ENCODE data around the gene PGGT1B. TPM values are rescaled to one million over a fixed set of nuclear protein-coding genes. Genes with fewer than 3 reads are reported as not detected.

PGGT1B gene
- total RNA-seq, result 17.1 TPM

DNA sequence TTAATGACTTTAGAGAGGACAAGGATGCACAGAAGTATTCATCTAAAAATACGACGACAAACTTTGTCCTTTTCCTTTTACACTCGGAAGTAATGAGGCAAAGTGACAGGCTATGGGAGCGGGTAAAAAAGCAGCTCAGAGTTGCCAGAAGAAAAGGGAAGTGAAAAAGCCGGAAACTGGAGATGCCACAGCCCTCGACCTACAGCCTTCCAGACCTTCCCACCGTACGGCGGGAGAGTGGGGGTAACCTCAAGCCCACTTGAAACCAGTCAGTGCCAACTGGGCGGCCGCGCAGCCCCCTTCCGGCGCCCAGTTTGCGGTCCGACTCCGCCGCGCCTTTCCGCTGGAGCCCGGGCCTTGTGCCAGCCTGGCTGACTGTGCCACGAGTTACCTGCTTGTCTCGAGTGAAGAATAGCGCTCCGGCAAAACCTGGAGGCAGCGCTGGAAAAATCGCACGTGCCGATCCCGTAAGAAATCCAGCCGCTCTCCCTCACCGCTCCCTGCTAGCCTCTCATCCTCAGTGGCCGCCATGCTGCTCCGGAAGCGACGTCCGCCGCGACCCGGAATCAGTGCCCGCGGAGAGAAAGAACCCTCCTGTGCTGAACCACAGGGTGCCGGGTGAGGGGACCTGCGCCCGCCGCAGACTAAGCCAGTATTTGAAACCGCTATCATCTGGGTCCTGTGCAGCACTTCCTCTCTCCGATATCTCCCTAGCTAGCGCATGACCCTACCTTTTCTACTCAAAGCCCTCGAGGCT, at the start of gene PGGT1B:
Gene PGGT1B, minus strand, starts transcription at position 557 of the 757 bp plus-strand sequence. Its CDS starts 26 bp downstream, at position 531.

GRCh38 chr5:115296124-115297022, 33.7 kb upstream of the PGGT1B start, which contains the start of gene CCDC112:
CCDC112 (minus strand) TSS chr5:115296654; CDS start chr5:115296543, 111 bp downstream.

DNA sequence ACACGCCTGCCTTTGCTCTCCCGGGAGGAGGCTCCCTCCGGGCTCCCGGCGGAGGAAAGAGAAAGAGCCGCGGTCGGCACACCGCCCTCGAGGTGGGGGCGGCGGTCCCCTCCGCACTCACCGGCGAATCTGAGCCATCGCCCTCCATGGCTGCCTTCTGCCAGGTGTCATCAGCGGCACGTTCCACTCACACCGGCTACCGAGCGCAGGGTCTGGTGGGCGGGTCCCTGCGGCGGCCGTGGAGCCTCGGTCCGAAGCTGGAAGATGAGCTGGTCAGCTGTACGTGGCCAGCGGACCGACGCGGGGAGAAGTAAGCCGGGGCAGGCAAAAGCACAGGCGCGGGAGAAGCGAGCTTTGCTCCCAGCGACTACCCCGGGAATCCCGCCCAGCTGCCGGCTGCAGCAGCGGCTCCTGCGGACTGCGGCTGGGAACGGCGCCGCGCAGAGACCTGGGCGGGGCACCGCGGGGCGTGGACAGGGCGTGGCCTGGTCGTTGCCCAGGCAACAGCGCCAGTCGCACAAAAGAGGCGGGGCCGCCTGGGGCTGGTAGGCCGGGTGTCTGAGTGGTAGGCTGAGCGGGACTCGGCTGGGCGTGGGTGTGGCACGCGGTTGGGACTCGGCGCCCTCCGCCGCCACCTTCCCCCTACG, 93.1 kb downstream of the PGGT1B start, which contains the start of gene TRIM36:
Gene TRIM36, minus strand, starts transcription at position 422 of the 647 bp plus-strand sequence. Its CDS starts 274 bp downstream, at position 148.

Small RNA genes lying within 50 kb of the gene (small RNA-seq; reads per million reads assigned to genes)
- not detected for gene HMGN1P15

Other genes with a start within 250 kb of the PGGT1B start
- 102 TPM for gene TRIM36, start 93.0 kb downstream of the PGGT1B start, total RNA-seq
- 66.7 TPM for gene CCDC112, start 33.8 kb upstream of the PGGT1B start, total RNA-seq

Data from diencephalon (tissue), 1 donor.